ENCODE measurements around the gene FCHSD2.

FCHSD2 gene

DNA sequence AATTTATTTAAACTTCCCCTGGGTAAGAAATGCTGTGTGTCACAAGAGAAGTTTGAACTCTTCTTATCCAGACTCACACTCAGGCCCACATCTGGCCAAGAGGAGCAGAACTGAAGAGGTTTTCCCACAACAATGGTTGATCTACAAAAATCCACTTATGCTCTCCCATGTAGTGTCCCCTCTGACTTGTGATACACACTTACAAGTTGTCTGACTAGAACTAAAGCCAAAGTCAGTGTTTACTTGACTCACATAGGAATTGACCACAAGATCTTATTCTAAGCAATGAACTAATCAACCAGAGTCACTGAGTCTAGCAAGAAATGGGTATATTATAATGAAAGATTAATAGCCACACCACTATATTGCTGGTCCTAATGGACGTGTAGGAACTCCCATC is 194.9 kb downstream of the FCHSD2 start:
- H3K4me3 ChIP-seq (ENCODE audit: low read depth, low read length) = no peak overlapping the region
- TF ChIP-seq, protein P1, sequence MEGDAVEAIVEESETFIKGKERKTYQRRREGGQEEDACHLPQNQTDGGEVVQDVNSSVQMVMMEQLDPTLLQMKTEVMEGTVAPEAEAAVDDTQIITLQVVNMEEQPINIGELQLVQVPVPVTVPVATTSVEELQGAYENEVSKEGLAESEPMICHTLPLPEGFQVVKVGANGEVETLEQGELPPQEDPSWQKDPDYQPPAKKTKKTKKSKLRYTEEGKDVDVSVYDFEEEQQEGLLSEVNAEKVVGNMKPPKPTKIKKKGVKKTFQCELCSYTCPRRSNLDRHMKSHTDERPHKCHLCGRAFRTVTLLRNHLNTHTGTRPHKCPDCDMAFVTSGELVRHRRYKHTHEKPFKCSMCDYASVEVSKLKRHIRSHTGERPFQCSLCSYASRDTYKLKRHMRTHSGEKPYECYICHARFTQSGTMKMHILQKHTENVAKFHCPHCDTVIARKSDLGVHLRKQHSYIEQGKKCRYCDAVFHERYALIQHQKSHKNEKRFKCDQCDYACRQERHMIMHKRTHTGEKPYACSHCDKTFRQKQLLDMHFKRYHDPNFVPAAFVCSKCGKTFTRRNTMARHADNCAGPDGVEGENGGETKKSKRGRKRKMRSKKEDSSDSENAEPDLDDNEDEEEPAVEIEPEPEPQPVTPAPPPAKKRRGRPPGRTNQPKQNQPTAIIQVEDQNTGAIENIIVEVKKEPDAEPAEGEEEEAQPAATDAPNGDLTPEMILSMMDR (IDR thresholded peaks at IDR 0.05; ENCODE audit: borderline replicate concordance, insufficient read depth, low read depth, low read length) = no peak

DNA sequence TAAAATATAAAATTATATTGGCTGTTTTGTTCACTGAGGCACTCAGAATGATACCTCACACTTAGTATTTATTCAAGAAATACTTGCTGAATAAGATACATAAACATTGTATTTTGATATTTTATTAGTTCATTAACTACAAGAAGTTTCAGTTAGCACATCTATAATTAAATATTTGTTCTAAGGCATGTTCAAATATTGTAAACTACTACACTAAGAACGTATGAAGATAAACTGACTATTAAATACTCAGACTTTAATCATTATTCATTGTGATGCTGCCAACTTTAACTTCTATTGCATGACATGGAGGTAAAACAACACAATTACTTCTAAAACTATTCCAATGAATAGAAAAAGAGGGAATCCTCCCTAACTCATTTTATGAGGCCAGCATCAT is 198.5 kb downstream of the FCHSD2 start:
- no peak overlapping the region for H3K4me3 ChIP-seq (ENCODE audit: low read depth, low read length)
- TF ChIP-seq, protein P1 (IDR thresholded peaks at IDR 0.05; ENCODE audit: borderline replicate concordance, insufficient read depth, low read depth, low read length) = no peak

DNA sequence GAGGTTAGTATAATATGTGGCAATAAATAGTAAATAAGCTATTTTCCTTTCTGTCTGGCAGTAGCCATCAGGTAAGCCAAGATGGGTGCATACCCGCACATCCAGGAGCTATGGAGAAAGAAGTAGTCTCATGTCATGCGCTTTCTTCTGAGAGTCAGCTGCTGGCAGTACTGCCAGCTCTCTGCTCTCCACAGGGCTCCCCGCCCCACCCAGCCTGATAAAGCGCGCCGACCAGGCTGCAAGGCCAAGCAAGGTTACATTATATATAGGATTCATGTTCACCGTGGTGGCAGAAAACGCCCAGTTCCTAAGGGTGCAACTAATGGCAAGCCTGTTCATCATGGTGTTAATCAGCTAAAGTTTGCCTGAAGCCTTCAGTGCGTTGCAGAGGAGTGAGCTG is 201.7 kb downstream of the FCHSD2 start:
- no peak overlapping the region for H3K4me3 ChIP-seq (ENCODE audit: low read depth, low read length)
- TF ChIP-seq, protein P1 (IDR thresholded peaks at IDR 0.05; ENCODE audit: borderline replicate concordance, insufficient read depth, low read depth, low read length) = no peak

DNA sequence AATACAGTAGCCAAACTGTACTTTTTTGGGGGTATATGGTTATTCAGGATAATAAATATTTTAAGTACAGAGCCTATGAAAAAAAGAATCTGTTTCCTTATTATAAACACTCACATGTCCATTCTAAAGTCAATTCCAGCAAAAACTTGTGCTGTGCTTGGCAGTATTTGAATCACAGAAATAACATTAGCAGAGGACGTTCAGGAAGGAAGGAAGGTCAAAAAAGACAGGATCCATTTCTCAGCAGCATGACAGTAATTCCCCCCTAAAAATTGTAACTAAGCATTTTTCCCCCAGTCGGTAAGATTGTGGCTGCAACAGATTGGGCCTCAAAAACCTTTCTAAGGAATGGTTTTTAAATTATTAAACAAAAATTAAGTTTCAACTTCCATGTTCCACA is 203.1 kb downstream of the FCHSD2 start:
- TF ChIP-seq, protein P1 (IDR thresholded peaks at IDR 0.05; ENCODE audit: borderline replicate concordance, insufficient read depth, low read depth, low read length) = no peak
- no peak overlapping the region for H3K4me3 ChIP-seq (ENCODE audit: low read depth, low read length)

DNA sequence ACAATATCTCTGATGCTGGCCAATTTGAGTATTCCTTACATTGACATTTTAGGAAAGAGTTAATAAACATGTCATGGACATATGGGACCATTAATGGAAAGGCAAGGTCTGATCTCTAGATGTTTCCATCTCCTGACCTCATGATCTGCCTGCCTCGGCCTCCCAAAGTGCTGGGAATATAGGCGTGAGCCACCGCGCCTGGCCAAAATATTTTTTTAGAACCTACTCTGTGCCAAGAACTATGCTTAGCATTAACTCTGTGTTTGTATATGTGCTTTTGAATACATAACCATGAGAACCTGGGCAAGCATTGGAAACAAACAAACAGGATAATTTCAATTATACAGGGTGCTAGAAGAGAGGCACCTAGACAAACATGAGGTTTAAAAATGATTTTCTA is 204.7 kb downstream of the FCHSD2 start:
- H3K4me3 ChIP-seq (ENCODE audit: low read depth, low read length) = no peak overlapping the region
- TF ChIP-seq, protein P1 (IDR thresholded peaks at IDR 0.05; ENCODE audit: borderline replicate concordance, insufficient read depth, low read depth, low read length) = no peak

DNA sequence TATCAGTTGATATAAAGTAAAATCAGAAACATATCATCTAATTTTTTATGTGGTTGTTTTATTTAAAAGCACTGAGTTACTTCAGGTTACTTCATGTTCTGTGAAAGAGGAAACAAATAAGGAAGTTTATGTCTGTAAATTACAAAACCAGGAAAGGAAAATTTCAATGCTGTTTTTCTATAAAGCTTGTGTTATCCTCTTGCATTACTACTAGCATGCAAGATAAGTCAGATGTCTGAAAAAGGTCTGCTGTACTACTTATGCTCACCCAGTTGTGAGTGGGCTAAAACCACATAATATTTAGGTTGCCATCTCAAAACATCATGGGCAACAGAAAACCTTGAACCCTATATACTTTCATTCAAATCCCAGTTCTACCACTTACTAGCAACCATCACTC is 206.4 kb downstream of the FCHSD2 start:
- TF ChIP-seq, protein P1 (IDR thresholded peaks at IDR 0.05; ENCODE audit: borderline replicate concordance, insufficient read depth, low read depth, low read length) = no peak
- no peak overlapping the region for H3K4me3 ChIP-seq (ENCODE audit: low read depth, low read length)

DNA sequence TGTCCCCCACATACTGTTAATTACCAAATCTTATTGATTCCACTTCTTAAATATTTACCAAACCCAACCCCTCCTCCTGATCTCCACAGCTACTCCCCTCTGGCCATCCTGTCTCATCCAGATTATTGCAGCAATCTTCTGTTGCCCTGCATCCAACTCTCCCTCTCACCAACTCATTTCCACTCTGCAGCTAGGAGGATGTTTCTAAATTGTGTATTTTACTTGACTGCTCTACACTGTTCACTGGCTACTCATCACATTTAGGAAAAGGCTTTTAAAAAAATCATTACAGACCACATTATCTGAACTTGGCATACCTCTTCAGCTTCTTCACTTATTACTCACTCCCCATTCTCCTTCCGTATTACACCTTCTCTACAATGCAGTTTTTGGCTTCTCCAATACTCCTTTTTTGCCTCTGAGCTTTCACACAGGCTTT is 210.0 kb downstream of the FCHSD2 start:
- TF ChIP-seq, protein P1 (IDR thresholded peaks at IDR 0.05; ENCODE audit: borderline replicate concordance, insufficient read depth, low read depth, low read length) = no peak
- H3K4me3 ChIP-seq (ENCODE audit: low read depth, low read length) = no peak overlapping the region
